HepG2 (cell line): ENCODE measurements around the gene TNNI2. TPM values are rescaled to one million over a fixed set of nuclear protein-coding genes. Genes with fewer than 3 reads are reported as not detected.

Experiments used
- ATAC-seq: fragments of 200-7000 bp; cut with Tn5 transposase; 3 replicates; pipeline ENCODE4 v1.9.1; 2020; ENCODE audit warnings: mild to moderate bottlenecking, moderate library complexity
- BruUV-seq: library from RNA; stranded (reverse); fragments of 400-500 nt; replicated peaks from 2 replicates; lab custom pipeline; 2021; lab: Mats Ljungman, UMichigan
- CTCF ChIA-PET: fragments of 300-600 bp; formaldehyde crosslinking; extraction: SDS; loops from one replicate; lab custom pipeline; 2021; ENCODE audit warnings: low total read pairs, inconsistent platforms, low intra/inter-chr PET ratio; lab: Yijun Ruan, JAX
- POLR2A ChIA-PET: fragments of 350-600 bp; sonication (Branson Sonifier 250); formaldehyde crosslinking; loops from one replicate; lab custom pipeline; 2020; ENCODE audit warnings: antibody characterized with exemption, inconsistent platforms; lab: Yijun Ruan, JAX
- DNase-seq: peaks from one replicate; pipeline ENCODE4 v3.0.0-alpha.2; 2015; ENCODE audit warnings: low spot score
- FAIRE-seq: peaks from 3 replicates; lab custom pipeline; 2011; peaks lifted over from hg19 to GRCh38; lab: Jason Lieb, UNC
- H2AFZ ChIP-seq: one replicate; pipeline ENCODE4 v1.6.1; 2011; ENCODE audit warnings: low read length, inconsistent platforms
- H3K27ac ChIP-seq: fragments of 300-600 bp; 3 replicates; pipeline ENCODE4 v1.8.0; 2011; ENCODE audit warnings: mixed run types, mild to moderate bottlenecking, mixed read lengths, low read length, inconsistent platforms; ENCODE audit not compliant: insufficient read depth; ENCODE audit errors: extremely low read length
- H3K27me3 ChIP-seq, 2 experiments: fragments of 200-600 bp in 1 of 2; 2 replicates in 1 of 2; 3 replicates in 1 of 2; pipeline versions ENCODE4 v1.6.0 to v1.8.0; 2011; ENCODE audit warnings: low read length in 2 of 2, mild to moderate bottlenecking in 2 of 2, moderate library complexity in 2 of 2, inconsistent platforms in 1 of 2; ENCODE audit not compliant: insufficient read depth in 2 of 2, control insufficient read depth in 1 of 2
- H3K36me3 ChIP-seq, 2 experiments: fragments of 200-600 bp in 1 of 2; replicated peaks in 1 of 2; 2 replicates in 1 of 2; 3 replicates in 1 of 2; pipeline versions ENCODE4 v1.5.1 to v1.8.0; 2011; ENCODE audit warnings: low read length in 2 of 2, inconsistent platforms in 1 of 2; ENCODE audit not compliant: insufficient read depth in 2 of 2, control insufficient read depth in 1 of 2
- H3K4me1 ChIP-seq: 2 replicates; pipeline ENCODE4 v1.5.1; 2012; ENCODE audit warnings: low read length, inconsistent platforms; ENCODE audit not compliant: insufficient read depth
- H3K4me2 ChIP-seq: 2 replicates; pipeline ENCODE4 v1.6.0; 2011; ENCODE audit warnings: low read depth, low read length, inconsistent platforms
- H3K4me3 ChIP-seq, 3 experiments: fragments of 200-600 bp in 1 of 3; sonication (generic), shearing (Covaris generic) in 1 of 3; replicated peaks in 1 of 3; 2 replicates each; pipeline ENCODE4 v1.5.1; 2011 to 2016; ENCODE audit warnings: low read length in 3 of 3, inconsistent platforms in 2 of 3, low read depth in 2 of 3, mild to moderate bottlenecking in 2 of 3, control low read depth in 1 of 3, mixed read lengths in 1 of 3; ENCODE audit not compliant: insufficient read depth in 1 of 3
- H3K79me2 ChIP-seq: one replicate; pipeline ENCODE4 v1.6.1; 2011; ENCODE audit warnings: low read length, inconsistent platforms; ENCODE audit not compliant: insufficient read depth
- H3K9ac ChIP-seq: 2 replicates; pipeline ENCODE4 v1.6.0; 2011; ENCODE audit warnings: mild to moderate bottlenecking, low read depth, low read length, inconsistent platforms; ENCODE audit not compliant: insufficient read depth
- H3K9me3 ChIP-seq: 2 replicates; pipeline ENCODE4 v1.5.1; 2012; ENCODE audit warnings: mild to moderate bottlenecking, low read length
- H4K20me1 ChIP-seq: 2 replicates; pipeline ENCODE4 v1.6.0; 2011; ENCODE audit warnings: inconsistent platforms, mild to moderate bottlenecking, low read length, moderate library complexity; ENCODE audit not compliant: insufficient read depth
- GMEB2 ChIP-seq: IDR thresholded peaks from 2 replicates; pipeline ENCODE4 v1.6.1; 2016; ENCODE audit warnings: missing biosample characterization, missing genetic modification reagents, low read depth
- MAX ChIP-seq: IDR thresholded peaks from 2 replicates; pipeline ENCODE4 v1.6.1; 2012; ENCODE audit warnings: inconsistent platforms
- PRDM10 ChIP-seq: sonication (generic); formaldehyde crosslinking; IDR thresholded peaks from 2 replicates; pipeline ENCODE4 v1.4.0; 2020; ENCODE audit warnings: low read depth, missing genetic modification reagents
- RARG ChIP-seq: sonication (generic); formaldehyde crosslinking; IDR thresholded peaks from 2 replicates; pipeline ENCODE4 v1.4.0; 2020; ENCODE audit warnings: low read depth, mild to moderate bottlenecking, missing genetic modification reagents
- ZNF230 ChIP-seq: sonication (generic); formaldehyde crosslinking; IDR thresholded peaks from 2 replicates; pipeline ENCODE4 v1.4.0; 2020; ENCODE audit warnings: mild to moderate bottlenecking, missing genetic modification reagents
- ZNF331 ChIP-seq: sonication (generic); formaldehyde crosslinking; IDR thresholded peaks from 2 replicates; pipeline ENCODE4 v1.4.0; 2020; ENCODE audit warnings: missing genetic modification reagents
- ZNF550 ChIP-seq: sonication (generic); formaldehyde crosslinking; IDR thresholded peaks from 2 replicates; pipeline ENCODE4 v1.4.0; 2020; ENCODE audit warnings: mild to moderate bottlenecking, missing genetic modification reagents, borderline replicate concordance
- ZNF598 ChIP-seq: sonication (generic); formaldehyde crosslinking; IDR thresholded peaks from 2 replicates; pipeline ENCODE4 v1.5.1; 2020; ENCODE audit warnings: mild to moderate bottlenecking, missing genetic modification reagents, borderline replicate concordance
- ZNF609 ChIP-seq: sonication (generic); formaldehyde crosslinking; IDR thresholded peaks from 2 replicates; pipeline ENCODE4 v1.4.0; 2020; ENCODE audit warnings: mild to moderate bottlenecking, missing genetic modification reagents, borderline replicate concordance
- ZSCAN21 ChIP-seq: sonication (generic); formaldehyde crosslinking; IDR thresholded peaks from 2 replicates; pipeline ENCODE4 v1.8.0; 2022; ENCODE audit warnings: mild to moderate bottlenecking, missing genetic modification reagents, moderate library complexity, borderline replicate concordance
- WGBS: methylation state at CpG from one replicate; pipeline ENCODE4 v1.1.6; 2017; ENCODE audit warnings: low lambda C conversion rate; 5-methylcytosine and 5-hydroxymethylcytosine counted together
- in situ Hi-C: cut with HindIII; loops from 2 replicates; pipeline ENCODE4 v1.10.0; 2017; ENCODE audit warnings: low pct_unique_long_range_greater_than_20kb; ENCODE audit not compliant: extremely low pct_ligation_motif_present
- intact Hi-C: fragments of 100-400 bp; cut with micrococcal nuclease; formaldehyde crosslinking; loops from one replicate; pipeline ENCODE4 v1.10.0; 2022; ENCODE audit not compliant: unreplicated experiment
- polyA plus RNA-seq, 8 experiments: library from polyadenylated mRNA; depleted of rRNA in 3 of 8; stranded (reverse) in 7 of 8; unstranded in 1 of 8; fragments of >200 nt; fragmentation: Illumina TruSeq in 4 of 8; extraction: Trizol in 4 of 8; gene quantifications; 2 replicates each; pipeline versions ENCODE4 v1.2.1 to v1.2.3, GENCODE V29; 2011 to 2016; ENCODE audit warnings: low read depth in 4 of 8, missing spikeins in 1 of 8, mixed read lengths in 1 of 8; ENCODE audit not compliant: insufficient read depth in 1 of 8
- total RNA-seq, 5 experiments: library from RNA; depleted of rRNA; stranded (reverse); fragments of >200 nt; fragmentation: Illumina TruSeq; extraction: Trizol; gene quantifications; 2 replicates each; pipeline ENCODE4 v1.2.3, GENCODE V29; 2016; ENCODE audit warnings: low read depth in 1 of 5

The TNNI2 gene
- total and polyA plus RNA-seq, 2 of the 13 experiments (the other 11 are each of a cell fraction or from before 2014, with no cell fraction given) = 7.2 to 12.0 TPM

GRCh38 chr11:1837171-1838076, 1.4 kb upstream of the TNNI2 start (continued):
- TF ChIP-seq PRDM10 (CRISPR knock-in tag) = no peak
- 0 out of 2 replicates have a peak, but pooled peaks have one; percentile 7 for TF ChIP-seq ZNF550
- peak; percentile 36; the same call in 1 of the 2 replicates for TF ChIP-seq ZNF331 (CRISPR knock-in tag)
- no peak for TF ChIP-seq RARG (CRISPR knock-in tag)
- peak; percentile 26; the same call in 1 of the 2 replicates for TF ChIP-seq MAX
- peak; percentile 48; the same call in 1 of the 2 replicates for TF ChIP-seq ZNF230

GRCh38 chr11:1838077-1838425, 730 bp upstream of the TNNI2 start:
- WGBS = no CpG with 5 or more reads among the region's 17 CpGs
- FAIRE-seq = no peak
- TF ChIP-seq ZNF550 (0 out of 2 replicates have a peak, but pooled peaks have one; percentile 2), ZSCAN21 (CRISPR knock-in tag) (no peak), ZNF598 (CRISPR knock-in tag) (no peak), ZNF609 (CRISPR knock-in tag) (no peak), GMEB2 (CRISPR knock-in tag) (no peak)

More at GRCh38 chr11:1838077-1838425, 730 bp upstream of the TNNI2 start:
- H3K9me3 ChIP-seq = no peaks in the 10 kb centered on the region
- no peaks in the 10 kb centered on the region for H3K36me3 ChIP-seq
- H3K4me2 ChIP-seq = no peak overlapping the region
- POLR2A ChIA-PET = no interaction called here
- H4K20me1 ChIP-seq = no peaks in the 10 kb centered on the region
- peaks cover 60% of the 10 kb centered on the region for H3K4me1 ChIP-seq
- no TSS peak for BruUV-seq
- intact Hi-C loops (no loop called here), in situ Hi-C loops (no loop called here)
- H2AFZ ChIP-seq = no peak overlapping the region
- H3K79me2 ChIP-seq = no peaks in the 10 kb centered on the region
- DNase-seq = no peak
- no peak overlapping the region for H3K4me3 ChIP-seq
- H3K27me3 ChIP-seq = peaks cover 9 to 20% of the 10 kb centered on the region in 2 experiments; a peak in 4 of 5 replicates
- no peak for ATAC-seq
- CTCF ChIA-PET = interaction anchor here (1.1 to 3.8 kb wide), 3 partner anchors 185 to 318 kb away, joined by 4 to 60 read pairs (median 10); no protein-coding TSS in a partner anchor
- no peak overlapping the region for H3K27ac ChIP-seq
- H3K9ac ChIP-seq = no peak overlapping the region
